ENCODE results near the gene COPS8. TPM values are rescaled to one million over a fixed set of nuclear protein-coding genes. Genes with fewer than 3 reads are reported as not detected.

The COPS8 gene
- total RNA-seq, 1 experiment from 2014 or later = 51.0 TPM

DNA sequence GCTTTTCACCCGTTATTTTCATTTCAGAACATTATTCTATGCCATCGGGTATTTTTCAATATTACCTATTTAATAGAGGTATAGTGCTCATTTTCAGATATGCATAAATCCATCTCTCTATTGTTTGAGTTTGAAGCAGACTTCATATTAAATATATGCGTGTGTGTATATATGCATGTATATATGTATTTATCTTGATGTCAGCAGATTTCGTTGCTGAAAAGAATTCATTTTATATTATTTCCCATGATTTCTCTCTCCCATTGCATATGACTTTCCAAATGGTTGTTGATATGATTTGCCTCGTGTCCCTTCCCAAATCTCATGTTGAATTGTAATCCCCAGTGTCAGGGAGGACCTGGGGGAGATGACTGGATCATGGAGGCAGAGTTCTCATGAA, 28.6 kb upstream of the COPS8 start (continued):
- TF ChIP-seq, protein P1, sequence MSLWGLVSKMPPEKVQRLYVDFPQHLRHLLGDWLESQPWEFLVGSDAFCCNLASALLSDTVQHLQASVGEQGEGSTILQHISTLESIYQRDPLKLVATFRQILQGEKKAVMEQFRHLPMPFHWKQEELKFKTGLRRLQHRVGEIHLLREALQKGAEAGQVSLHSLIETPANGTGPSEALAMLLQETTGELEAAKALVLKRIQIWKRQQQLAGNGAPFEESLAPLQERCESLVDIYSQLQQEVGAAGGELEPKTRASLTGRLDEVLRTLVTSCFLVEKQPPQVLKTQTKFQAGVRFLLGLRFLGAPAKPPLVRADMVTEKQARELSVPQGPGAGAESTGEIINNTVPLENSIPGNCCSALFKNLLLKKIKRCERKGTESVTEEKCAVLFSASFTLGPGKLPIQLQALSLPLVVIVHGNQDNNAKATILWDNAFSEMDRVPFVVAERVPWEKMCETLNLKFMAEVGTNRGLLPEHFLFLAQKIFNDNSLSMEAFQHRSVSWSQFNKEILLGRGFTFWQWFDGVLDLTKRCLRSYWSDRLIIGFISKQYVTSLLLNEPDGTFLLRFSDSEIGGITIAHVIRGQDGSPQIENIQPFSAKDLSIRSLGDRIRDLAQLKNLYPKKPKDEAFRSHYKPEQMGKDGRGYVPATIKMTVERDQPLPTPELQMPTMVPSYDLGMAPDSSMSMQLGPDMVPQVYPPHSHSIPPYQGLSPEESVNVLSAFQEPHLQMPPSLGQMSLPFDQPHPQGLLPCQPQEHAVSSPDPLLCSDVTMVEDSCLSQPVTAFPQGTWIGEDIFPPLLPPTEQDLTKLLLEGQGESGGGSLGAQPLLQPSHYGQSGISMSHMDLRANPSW (CRISPR knock-in tag; conservative IDR thresholded peaks at IDR 0.05; ENCODE audit: low read depth) = no peak
- TF ChIP-seq NFATC4 (CRISPR knock-in tag; IDR thresholded peaks at IDR 0.05) (no peak), GRHL2 (CRISPR knock-in tag; IDR thresholded peaks at IDR 0.05; ENCODE audit: insufficient replicate concordance, severe bottlenecking) (no peak)

- Mint-ChIP-seq H3K4me1 (peaks cover 12% of the 10 kb centered on the region), H3K27me3 (ENCODE audit: low read depth) (no peaks in the 10 kb centered on the region), H3K27ac (no peak overlapping the region), H3K4me3 (no peak overlapping the region), H3K9me3 (no peaks in the 10 kb centered on the region), H3K36me3 (no peaks in the 10 kb centered on the region)
- ChIA-PET CTCF (no interaction called here), POLR2A (no interaction called here)
- ATAC-seq (no peak), DNase-seq (ENCODE audit: low spot score) (no peak)
- TF ChIP-seq RELA (CRISPR knock-in tag; IDR thresholded peaks at IDR 0.05; ENCODE audit: borderline replicate concordance) (no peak), ZNF423 (CRISPR knock-in tag; IDR thresholded peaks at IDR 0.05) (no peak), KAT7 (CRISPR knock-in tag; IDR thresholded peaks at IDR 0.05; ENCODE audit: borderline replicate concordance) (no peak), NR1H2 (CRISPR knock-in tag; IDR thresholded peaks at IDR 0.05) (no peak), ZNF121 (CRISPR knock-in tag; IDR thresholded peaks at IDR 0.05) (no peak)
- TF ChIP-seq, protein P2, sequence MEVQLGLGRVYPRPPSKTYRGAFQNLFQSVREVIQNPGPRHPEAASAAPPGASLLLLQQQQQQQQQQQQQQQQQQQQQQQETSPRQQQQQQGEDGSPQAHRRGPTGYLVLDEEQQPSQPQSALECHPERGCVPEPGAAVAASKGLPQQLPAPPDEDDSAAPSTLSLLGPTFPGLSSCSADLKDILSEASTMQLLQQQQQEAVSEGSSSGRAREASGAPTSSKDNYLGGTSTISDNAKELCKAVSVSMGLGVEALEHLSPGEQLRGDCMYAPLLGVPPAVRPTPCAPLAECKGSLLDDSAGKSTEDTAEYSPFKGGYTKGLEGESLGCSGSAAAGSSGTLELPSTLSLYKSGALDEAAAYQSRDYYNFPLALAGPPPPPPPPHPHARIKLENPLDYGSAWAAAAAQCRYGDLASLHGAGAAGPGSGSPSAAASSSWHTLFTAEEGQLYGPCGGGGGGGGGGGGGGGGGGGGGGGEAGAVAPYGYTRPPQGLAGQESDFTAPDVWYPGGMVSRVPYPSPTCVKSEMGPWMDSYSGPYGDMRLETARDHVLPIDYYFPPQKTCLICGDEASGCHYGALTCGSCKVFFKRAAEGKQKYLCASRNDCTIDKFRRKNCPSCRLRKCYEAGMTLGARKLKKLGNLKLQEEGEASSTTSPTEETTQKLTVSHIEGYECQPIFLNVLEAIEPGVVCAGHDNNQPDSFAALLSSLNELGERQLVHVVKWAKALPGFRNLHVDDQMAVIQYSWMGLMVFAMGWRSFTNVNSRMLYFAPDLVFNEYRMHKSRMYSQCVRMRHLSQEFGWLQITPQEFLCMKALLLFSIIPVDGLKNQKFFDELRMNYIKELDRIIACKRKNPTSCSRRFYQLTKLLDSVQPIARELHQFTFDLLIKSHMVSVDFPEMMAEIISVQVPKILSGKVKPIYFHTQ (CRISPR knock-in tag; IDR thresholded peaks at IDR 0.05) = no peak
Observed at GRCh38 chr2:237057893-237058300, 27.8 kb upstream of the COPS8 start.

DNA sequence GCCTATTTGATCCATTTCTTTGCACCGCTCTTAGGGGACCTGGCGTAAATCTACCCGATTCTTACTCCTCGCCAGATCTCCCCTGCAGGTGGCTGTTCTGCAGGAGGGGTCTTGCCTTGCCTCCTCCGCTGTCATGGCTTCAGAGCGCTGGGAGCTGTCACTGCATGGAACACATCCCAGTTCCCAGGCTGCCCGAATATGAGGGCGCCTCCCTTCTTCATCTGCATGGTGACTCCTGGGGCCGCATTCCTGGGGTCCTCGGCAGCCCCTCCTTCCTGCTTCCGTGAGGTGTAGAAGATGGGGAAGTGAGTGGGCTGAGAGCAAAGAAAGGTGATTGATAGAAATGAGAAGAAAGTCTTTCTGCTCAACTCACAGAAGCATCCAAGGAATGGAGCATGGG, 27.3 kb upstream of the COPS8 start:
- CTCF ChIA-PET = interaction anchor here (0.6 to 1.0 kb wide), 3 partner anchors 489 to 579 kb away, joined by 3 to 4 read pairs (median 3); partner anchors contain the start of gene ACKR3
- no peaks in the 10 kb centered on the region for H3K9me3 Mint-ChIP-seq
- no peaks in the 10 kb centered on the region for H3K36me3 Mint-ChIP-seq
- TF ChIP-seq, protein P3, sequence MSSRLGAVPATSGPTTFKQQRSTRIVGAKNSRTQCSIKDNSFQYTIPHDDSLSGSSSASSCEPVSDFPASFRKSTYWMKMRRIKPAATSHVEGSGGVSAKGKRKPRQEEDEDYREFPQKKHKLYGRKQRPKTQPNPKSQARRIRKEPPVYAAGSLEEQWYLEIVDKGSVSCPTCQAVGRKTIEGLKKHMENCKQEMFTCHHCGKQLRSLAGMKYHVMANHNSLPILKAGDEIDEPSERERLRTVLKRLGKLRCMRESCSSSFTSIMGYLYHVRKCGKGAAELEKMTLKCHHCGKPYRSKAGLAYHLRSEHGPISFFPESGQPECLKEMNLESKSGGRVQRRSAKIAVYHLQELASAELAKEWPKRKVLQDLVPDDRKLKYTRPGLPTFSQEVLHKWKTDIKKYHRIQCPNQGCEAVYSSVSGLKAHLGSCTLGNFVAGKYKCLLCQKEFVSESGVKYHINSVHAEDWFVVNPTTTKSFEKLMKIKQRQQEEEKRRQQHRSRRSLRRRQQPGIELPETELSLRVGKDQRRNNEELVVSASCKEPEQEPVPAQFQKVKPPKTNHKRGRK (CRISPR knock-in tag; IDR thresholded peaks at IDR 0.05; ENCODE audit: borderline replicate concordance) = no peak
- TF ChIP-seq, protein P1 (CRISPR knock-in tag; conservative IDR thresholded peaks at IDR 0.05; ENCODE audit: low read depth) = no peak
- TF ChIP-seq ETV6 (CRISPR knock-in tag; IDR thresholded peaks at IDR 0.05) = no peak
- TF ChIP-seq, protein P4, sequence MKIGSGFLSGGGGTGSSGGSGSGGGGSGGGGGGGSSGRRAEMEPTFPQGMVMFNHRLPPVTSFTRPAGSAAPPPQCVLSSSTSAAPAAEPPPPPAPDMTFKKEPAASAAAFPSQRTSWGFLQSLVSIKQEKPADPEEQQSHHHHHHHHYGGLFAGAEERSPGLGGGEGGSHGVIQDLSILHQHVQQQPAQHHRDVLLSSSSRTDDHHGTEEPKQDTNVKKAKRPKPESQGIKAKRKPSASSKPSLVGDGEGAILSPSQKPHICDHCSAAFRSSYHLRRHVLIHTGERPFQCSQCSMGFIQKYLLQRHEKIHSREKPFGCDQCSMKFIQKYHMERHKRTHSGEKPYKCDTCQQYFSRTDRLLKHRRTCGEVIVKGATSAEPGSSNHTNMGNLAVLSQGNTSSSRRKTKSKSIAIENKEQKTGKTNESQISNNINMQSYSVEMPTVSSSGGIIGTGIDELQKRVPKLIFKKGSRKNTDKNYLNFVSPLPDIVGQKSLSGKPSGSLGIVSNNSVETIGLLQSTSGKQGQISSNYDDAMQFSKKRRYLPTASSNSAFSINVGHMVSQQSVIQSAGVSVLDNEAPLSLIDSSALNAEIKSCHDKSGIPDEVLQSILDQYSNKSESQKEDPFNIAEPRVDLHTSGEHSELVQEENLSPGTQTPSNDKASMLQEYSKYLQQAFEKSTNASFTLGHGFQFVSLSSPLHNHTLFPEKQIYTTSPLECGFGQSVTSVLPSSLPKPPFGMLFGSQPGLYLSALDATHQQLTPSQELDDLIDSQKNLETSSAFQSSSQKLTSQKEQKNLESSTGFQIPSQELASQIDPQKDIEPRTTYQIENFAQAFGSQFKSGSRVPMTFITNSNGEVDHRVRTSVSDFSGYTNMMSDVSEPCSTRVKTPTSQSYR (CRISPR knock-in tag; IDR thresholded peaks at IDR 0.05) = no peak
- peaks cover 12% of the 10 kb centered on the region for H3K4me1 Mint-ChIP-seq
- no peak overlapping the region for H3K4me3 Mint-ChIP-seq
- DNase-seq (ENCODE audit: low spot score) (no peak), ATAC-seq (no peak)
- H3K27ac Mint-ChIP-seq = no peak overlapping the region
- POLR2A ChIA-PET = no interaction called here
- no peaks in the 10 kb centered on the region for H3K27me3 Mint-ChIP-seq (ENCODE audit: low read depth)

All from WTC11 (cell line).